Umbilical cord (tissue), 2 donors: ENCODE results near the gene KCNJ1. TPM values are rescaled to one million over a fixed set of nuclear protein-coding genes. Genes with fewer than 3 reads are reported as not detected.
A peak's percentile ranks its signal among the peaks of the same experiment; 100 is the strongest.

ENCODE experiments used
- DNase-seq: peaks from one replicate; pipeline ENCODE4 v3.0.0-alpha.2; 2015; ENCODE audit warnings: low spot score
- total RNA-seq: library from RNA; depleted of rRNA; stranded (reverse); fragments of >200 nt; gene quantifications from one replicate; pipeline ENCODE4 v1.2.3, GENCODE V29; 2014; ENCODE audit warnings: low replicate concordance; ENCODE audit not compliant: insufficient read depth

The KCNJ1 gene
- total RNA-seq, 1 donor from 2014 or later = 2.6 TPM

DNA sequence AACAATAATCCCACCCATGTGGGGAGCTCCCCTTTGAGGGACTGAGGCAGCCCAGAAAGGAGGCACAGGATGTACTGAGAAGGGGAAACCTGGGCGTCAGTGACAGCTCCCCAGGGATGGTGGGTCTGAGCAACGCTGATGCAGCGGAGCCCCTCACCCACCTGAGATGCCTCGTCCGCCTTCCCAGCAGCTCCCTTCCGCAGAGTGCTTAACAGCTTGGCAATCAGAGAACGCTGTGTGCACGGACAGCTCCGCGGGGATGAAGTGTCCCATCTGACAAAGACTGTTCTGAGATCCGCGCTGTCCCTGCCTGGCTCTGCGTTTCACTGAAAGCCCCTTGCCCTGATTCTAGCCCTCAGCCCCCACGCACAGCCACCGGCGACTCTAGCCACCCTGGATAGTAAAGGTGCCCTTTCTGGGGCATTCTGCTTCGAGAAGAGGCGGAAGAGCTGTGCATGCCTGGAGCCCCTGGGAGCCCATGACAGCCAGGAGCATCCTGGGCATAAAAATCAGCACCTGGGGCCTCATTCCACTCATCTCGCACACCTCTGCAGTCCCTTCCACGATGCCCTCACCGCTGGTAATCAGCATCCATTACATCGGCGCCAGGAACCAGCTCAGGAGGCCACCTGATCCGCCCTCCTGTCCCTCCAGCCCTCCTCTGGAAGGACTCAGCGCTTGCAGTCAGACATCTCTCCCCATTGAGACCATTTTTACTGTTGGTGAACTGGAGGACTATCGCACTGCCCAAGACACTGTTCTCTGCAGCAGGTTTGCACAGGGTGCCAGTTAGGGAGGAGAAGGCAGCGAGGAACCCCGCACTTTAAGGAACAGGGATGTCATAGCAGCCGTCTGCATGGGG lies 34.8 kb upstream of the KCNJ1 start:
- DNase-seq = no peak

DNA sequence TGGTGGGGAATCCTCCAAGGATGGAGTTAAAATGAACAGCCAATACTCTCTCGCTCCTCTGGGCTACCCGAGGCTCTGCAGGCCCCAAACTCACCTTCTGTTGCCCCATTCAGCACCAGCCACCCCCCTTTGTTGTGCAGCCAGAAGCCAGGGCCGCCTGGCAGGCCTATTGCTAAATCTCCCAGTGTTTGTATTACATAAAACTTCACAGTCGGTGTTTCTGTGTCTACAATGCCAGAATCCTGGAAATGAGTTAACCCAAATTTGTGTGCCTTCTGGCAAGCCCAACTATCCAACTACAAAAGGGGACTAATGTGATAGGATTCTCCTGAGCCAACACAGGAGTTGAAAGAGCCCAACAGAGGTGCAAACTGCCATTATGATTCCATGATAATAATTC lies 33.4 kb upstream of the KCNJ1 start:
- DNase-seq = no peak

DNA sequence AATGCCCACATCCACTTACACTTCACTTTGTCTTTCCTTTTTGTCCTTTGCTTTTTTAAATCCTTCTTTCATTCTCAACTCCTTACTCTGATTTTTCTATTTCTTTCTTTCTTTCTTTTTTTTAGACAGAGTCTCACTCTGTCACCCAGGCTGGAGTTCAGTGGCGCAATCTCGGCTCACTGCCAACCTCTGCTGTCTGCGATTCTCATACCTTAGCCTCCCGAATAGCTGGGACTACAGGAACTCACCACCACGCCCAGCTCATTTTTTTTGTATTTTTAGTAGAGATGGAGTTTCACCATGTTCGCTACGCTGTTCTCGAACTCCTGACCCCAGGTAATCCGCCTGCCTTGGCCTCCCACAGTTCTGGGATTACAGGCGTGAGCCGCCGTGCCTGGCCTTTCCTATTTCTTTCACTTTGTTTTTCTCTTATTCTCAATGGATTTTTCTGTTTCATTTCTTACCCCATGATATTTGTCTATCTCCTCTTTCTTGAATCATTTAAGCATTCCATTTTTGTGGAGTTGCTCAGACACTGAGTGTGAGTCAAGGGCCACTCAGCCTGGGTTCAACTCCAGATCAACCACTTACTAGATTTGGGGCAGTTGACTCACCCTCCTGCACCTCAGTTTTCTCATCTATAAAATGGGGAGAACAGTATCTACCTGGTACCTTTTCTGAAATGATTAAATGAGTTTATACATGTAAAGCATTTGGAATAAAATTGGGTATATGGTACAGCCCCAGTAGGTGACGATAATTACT lies 31.7 kb upstream of the KCNJ1 start:
- no peak for DNase-seq

DNA sequence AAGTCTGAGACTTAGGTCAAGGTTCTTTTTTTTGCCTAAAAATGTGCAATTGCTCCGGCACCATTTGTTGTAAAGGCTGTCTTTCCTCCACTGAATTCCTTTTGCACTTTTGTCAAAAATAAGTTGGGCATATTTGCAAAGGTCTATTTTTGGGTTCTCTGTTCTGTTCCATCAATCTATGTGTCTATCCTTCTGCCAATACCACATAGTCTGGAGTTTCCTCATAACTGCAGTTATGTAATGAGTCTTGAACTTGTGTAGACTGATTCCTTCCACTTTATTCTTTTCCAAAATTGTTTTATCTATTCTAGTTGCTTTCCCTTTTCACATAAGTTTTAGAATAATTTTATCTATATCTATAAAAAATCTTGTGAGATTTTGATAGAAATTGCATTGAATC lies 30.7 kb upstream of the KCNJ1 start:
- DNase-seq = no peak

DNA sequence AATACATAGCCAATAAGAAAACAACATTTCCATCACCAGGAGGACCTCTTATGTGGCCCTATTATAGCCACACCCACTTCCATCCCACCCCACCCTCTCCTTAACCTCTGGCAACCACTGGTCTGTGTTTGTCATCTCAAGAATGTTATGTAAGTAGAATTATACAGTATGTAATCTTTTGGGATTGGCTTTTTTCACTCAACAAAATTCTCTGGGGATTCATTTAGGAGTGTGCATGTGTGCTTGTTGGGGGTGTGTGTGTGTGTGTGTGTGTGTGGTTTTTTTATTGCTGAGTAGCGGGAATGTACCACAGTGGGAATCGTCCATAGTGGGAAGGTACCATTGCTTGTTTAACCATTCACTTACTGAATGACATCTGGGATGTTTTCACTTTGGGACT lies 29.3 kb upstream of the KCNJ1 start:
- DNase-seq = no peak

DNA sequence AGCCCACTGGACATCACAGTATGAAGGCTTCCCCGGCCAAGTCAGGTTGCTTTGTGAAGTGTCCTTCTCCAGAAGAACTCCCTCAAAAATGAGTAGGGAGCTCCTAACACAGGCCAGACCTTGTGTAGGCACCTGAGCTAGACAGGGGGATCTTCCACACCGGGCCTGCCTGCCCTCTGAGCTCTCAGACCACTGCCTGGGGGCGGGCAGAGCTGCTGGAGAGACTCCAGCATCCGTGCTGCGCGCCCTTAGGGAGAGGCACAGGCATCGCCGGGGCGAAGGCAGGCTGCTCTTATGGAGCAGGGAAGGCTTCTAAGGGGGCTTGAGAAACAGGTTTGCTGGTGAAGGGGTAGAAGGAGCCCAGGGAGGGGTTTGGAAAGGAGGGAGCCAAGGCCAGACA lies 28.4 kb upstream of the KCNJ1 start:
- no peak for DNase-seq

DNA sequence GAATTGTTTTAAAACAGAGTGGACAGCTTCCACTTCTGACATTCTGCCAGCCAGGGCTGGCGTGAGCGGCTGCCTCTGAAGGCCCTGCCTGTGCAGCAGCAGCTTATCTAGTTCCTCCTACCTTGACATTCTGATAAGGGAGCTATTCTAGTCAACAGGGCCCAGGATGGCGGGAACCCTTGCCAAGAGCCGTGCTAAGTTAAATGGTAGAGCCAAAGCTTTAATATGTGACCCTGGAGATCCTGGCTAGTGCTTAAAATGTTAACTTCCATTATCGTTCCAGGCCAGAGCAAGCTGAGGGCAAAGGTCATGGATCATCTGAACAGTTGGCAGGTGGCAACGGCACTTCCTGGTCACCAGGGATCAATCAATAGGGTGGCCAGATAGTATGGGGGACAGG lies 27.6 kb upstream of the KCNJ1 start:
- DNase-seq = no peak

DNA sequence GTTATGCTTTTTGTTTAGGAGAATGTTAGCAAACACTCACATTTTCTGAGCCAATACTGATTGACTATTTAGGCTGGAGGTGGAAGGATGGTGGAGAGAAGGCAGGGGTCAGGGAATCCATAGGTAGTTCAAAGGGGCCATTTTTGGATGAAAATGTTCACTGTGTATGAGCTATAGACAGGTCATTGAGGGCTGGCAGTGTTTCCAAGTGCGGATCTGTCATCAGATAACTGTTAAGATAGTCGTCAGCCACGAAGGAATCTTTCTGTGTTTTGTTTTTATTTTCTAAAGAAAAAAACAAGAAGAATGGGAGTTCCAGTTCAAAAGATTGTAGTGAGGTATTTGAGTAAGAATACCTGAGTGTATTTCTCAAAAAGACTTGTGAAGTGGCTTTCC lies 27.2 kb upstream of the KCNJ1 start:
- DNase-seq = no peak

DNA sequence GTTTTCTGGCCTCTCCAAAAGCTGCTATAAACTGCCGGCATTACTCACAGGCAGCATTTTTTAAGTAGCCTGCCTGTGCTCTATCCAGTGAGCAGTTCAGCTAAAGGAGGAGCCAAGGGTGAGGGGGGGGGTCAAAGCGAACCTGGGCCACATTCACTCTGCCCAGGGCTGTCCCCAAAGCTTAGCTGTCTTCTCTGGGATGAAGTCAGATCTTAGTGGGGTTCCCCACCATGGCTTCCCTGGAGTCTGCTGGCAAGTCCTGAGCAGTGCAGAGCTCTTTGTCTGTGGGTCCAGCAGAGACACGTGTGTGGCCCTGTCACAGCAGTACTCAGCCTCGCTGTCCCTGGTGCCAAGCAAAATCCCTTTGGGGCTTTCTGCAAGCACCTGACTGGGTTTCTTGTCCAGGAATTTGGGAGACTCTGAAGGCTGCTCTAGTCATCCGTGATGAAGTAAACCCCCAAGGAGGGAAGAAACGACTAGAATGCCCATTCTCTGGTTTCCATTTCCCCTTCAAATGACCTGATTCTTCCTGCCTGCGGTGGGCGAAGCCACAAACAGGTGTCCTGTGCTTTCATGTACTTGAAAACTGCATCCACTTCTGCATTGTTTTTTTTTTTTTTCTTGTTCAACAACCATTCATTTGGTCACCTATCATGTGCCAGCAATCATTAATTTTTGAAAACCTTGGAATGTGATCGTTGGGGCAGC lies 26.6 kb upstream of the KCNJ1 start:
- DNase-seq = no peak

DNA sequence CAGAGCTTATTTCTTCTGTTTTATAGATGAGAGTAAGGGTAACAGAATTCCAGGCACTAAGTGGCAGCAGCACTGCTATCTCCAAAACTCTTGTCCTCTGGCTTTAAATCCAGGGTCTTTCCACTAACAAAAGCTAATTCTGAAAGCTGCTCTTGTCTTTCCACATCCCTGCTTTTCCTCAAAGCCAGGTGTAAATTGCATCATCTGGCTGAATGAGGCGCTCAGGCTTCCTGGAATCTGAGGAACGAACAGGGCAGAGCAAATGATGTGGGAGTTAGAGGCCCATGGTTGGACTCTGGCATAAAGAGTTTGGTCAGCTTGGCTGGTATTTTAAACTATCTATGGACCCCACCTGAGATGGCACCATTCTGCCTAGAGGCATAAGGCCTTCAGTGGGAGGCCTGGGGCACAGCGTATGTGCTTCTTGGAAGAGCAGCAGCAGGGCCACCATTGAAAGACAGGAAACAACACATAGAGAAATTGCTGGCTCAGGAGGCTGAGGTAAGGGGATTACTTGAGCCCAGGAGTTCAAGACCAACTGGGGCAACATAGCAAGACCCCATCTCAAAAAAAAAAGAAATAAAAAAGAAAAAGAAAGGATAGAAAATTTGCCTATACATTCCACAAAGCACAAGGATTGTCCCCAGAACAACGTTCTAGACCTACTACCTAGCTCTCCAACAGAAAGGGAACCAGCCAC lies 25.9 kb upstream of the KCNJ1 start:
- no peak for DNase-seq

DNA sequence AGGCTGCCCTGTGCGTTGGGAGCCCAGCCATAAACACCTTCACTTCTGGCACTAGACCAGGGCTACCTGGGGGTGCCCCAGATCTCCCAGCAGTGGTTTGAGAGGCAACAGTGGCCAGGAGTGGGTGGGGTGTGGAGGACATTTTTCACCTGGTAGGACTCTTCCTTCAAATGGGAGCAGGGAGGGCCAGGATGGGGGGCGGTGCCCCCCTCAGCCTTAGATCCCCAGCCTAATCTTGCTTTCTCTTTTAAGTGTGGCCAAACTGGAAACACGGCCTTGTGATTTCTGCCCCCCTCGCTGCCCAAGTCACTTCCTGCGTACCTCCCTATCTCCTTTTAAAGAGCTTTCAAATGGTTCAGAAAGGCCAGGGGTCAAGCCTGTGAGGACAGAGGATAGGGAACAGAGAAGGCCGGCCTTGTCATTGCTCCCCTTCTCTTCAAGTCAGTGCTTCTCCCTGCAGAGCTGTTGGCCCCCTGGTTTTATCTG lies 24.9 kb upstream of the KCNJ1 start:
- DNase-seq = no peak

DNA sequence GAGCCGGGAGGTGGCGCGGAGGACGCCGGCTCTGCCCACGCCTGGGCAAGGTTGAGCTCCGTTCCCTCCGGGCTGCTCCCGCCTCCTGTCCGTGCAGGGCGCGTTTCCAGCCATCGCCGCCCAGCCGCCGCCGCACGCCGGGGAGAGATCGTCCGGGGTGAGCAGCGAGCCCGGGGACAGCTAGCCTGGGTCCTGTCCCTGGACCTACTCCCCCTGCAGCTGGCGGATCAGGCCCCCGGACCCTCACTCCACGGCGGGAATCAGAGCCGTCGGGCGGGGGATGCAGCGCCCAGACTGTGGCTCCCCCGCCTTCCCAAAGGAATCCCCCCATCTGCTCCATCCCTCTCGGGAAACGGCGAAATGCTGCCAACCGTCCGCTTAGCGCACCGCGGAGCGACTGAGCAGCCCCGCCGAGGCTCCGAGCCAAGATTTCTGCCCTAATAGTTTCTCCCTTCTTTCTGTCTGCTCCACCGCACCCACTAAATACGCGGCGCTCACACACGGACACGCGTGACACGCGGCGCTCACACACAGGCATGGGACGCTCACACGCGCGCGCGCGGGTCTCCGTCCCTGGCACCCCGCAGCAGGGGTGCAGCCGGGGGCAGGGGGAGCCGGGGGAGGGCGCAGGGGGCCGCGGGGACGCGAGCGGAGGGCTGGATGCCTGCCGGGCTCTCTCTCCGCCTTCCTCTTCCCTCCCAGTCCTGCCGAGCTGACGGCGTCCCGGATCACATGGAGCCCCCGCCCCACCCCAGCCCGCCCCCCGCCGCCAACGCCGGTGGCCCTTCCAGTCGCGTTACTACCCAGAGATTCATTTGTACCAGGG lies 23.7 kb upstream of the KCNJ1 start, which contains the start of gene KCNJ5:
KCNJ5 (plus strand) TSS at position 814 of the 826 bp plus-strand sequence. CDS start 19,918 bp downstream, outside the sequence.
- peak; percentile 62 for DNase-seq

DNA sequence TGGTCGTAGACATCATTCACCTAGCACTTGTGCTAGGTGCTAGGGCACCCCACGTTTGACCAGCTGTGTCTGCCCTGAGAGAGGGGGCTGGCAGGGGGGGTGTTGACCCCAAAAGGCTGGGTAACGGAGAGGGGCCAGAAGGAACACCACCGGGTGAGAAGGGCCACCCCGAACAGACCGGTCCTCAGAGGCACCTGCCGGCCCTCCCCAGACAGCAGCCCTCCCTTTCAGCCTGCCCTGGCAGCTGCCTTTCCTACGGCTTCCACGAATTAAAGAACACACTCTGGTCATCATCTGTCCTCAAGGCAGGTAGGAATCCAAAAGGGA lies 23.1 kb upstream of the KCNJ1 start:
- DNase-seq = no peak

DNA sequence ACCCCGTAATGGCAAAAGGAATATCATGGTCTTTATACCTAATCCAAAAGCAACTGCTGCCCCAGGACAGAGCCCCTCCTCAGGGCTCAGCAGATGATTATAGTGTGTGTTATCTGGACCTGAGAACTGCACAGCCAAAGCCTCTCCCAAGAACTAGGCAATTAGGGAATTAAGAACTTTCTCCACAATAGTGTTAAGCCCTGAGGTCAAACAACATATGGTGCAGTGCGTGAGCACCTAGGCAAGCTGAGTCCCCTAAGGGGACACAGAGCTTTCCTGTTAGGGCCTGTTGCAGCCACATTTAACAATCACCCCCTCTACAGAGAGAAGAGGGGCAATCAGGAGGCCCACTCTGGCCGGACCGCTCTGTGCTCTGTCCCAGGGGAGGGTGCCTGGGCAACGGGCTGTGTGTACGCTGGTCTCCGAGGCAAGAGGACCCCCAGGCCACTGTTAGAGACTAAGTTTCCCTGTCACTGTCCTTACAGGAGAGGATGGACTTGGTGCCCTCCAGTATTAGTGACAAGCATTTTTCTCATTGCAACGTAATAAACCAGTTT lies 22.6 kb upstream of the KCNJ1 start:
- no peak for DNase-seq

DNA sequence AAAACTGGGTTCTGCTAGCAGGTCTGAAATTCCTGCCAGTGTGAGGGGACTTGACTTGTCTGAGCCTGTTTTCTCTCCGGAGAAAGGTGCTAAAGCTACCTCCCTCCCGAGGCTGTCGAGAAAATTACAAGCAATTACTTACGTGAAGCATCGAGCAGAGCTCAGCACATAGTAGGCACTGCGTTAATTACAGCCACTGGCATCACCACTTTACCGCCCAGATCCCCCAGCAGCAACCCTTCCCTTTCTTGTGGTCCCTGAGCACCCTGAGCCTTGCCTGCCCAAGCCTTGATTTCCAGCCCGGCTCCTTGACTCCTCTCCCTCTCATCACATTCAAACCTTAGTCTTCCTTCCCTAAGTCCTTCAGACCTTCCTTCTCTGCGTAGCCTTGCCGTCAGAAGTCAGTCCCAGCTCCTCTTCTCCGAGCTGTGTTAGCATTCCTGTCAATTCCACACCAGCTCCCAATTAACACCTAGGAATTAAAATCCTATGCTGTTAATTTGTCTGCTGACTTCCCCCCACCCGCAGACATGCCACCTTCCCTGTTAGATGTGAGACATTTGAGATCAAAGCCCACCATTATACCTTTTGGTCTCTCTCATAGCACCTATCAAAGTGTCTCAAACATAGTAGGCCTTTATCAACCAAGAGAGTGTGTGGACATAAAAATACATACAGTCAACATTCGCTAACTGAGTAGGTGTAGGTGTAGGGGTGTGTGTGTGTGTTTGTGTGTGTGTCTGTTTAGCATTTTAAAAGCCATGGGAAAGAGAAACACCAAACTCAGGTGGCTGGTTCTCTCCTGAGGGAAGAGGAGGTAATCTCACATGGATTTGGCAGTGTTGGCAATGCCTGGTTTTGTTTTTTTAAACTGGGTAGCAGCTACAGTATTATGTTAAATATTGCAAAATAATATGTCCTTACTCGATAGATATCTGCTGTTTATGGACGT lies 21.2 kb upstream of the KCNJ1 start:
- peak; percentile 35 for DNase-seq

DNA sequence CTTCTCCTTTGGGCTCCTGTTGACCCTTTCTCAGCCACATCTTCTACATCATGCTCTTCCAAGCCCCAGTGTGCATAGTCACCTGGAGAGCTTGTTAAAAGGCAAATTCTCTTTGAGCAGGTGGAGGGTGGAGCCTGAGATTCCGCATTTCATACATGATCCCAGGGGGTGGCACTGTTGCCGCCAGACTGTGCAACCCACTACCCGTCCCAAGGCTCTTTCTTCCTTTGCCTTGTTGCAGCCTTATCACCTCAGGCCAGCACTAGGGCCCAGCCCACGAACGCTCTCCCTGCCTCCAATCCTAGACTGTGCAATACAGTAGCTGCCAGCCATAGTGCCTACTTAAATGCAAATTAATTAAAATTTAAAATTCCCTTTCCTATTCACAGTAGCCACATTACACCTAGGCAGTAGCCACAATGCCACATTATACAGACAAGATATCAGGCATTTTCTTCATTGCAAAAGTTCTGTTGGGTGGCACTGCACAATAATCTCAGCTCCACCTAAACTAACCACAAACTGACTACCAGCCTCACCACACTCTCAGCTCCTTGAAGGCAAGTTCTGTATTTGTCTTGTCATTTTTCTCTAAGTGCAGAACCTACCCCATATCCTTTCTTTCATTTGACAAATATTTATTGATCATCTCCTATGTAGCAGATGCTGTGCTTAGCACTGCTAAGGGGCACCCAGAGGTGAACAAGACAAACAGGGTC lies 19.5 kb upstream of the KCNJ1 start:
- DNase-seq = no peak

DNA sequence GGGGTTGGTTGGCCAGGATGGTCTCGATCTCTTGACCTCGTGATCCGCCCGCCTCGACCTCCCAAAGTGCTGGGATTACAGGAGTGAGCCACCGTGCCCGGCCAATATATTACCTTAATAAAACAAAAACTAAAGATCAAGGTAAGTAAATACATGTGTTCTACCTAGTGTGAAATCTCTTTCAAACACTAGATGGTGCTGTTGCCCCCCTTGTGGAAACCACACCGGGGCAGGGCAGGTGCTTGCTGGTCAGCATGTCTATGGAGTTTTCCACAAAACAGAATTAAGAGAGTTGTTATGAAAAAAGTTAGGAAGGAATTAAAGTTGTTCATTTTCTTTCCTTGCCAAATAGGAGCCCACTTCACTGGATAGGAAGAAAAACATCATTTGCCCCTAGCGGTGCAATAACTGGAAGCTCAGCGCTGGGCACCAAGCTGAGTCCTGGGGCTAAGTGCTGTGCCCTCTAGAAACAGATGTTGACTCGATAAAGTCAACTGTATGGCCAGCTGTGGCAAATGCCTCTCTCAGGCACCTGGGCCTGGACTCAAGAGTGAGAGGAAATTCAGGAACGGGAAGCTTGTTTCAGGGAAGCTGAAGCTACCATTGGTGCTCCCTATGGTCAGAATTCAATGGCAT lies 17.7 kb upstream of the KCNJ1 start:
- peak; percentile 79 for DNase-seq

DNA sequence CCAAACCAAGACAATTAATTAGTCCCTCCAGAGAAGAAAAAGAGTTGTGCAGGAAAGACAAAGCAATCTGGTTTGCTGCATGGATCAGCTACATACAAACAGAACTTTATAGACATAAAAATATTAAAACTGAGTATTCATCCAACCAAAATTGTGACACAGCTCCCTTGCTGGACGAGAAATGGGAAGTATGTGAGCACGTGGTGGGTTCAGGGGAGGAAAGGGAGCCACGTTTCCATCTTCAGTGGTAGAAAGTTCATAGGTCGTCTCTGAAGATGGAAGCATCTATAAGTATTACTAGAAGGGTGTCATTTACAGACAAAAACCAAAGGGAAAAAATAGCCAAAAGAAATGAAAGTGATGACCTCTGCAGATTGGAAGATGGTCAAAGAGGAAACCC lies 17.0 kb upstream of the KCNJ1 start:
- DNase-seq = no peak
